ENCODE measurements around the gene AMPD2. TPM values are rescaled to one million over a fixed set of nuclear protein-coding genes. Genes with fewer than 3 reads are reported as not detected.
A peak's percentile ranks its signal among the peaks of the same experiment; 100 is the strongest.

The AMPD2 gene
- total and polyA plus RNA-seq, 2 donors (not counting 3 experiments of a cell fraction or from before 2014, with no cell fraction given), result 69.4 TPM

DNA sequence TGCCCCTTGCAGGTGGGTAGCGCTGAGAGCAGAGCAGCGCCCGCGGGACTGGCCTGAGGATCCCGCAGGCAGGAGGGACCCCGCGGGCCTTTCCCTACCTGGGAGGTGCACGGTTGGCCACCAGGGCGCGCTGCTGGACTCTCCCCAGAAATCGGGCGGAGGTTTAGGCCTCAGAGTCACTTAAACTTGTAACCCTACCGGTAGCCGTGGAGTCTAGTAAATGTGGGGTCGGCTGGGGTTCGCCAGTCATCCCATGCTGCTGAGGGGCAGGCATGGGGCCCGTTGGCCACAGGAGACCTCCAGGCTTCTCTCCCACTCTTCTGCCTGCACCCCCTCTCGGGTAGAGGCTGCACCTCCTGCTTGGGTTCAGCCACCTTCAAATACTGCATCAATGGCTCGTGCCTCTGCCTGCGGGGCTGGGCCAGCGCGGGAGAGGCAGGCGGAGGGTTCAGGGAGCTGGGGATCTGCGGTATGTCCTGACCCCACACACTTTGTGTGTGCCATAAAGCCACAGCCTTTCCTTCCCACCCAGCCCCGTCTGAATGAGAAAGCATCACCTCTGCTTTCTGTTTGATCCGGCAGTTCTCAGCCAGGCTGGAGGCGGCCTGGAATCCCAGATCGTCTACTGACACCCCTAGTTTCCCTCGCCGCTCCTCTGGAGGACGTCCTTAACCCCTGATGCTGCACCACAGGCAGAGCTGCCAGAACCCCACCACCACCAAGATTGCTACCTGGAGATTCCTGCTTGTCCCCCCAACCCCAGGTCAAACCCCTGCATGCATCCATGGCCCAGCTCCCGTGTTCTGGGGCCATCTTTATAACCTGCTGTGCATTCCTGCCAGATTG lies 24.0 kb downstream of the AMPD2 start:
- DNase-seq (ENCODE audit: low read depth, low spot score) (peak; percentile 63), FAIRE-seq (peak; percentile 89)
- intact Hi-C loops (cut with micrococcal nuclease) (loop anchor here (1.0 to 5.0 kb wide), 3 partner anchors 130 to 341 kb away; partner anchors contain the start of gene AHCYL1), dilution Hi-C loops (cut with MboI; ENCODE audit: extremely low pct_ligation_motif_present, low sequenced_read_pairs) (no loop called here)
- Histone ChIP-seq H3K9ac (replicated peaks; ENCODE audit: extremely low read depth, insufficient read depth, low read length) (no peak overlapping the region), H3K9me1 (replicated peaks; ENCODE audit: control insufficient read depth, extremely low read depth, insufficient read depth, low read length) (no peaks in the 10 kb centered on the region), H3K79me2 (ENCODE audit: control insufficient read depth, insufficient read depth, low read length) (no peaks in the 10 kb centered on the region), H3K4me3 (replicated peaks in 1 of 3; ENCODE audit: insufficient read depth in 1 of 3, low read depth in 1 of 3, low read length in 3 of 3) (no peak overlapping the region), H3K4me1 (ENCODE audit: control insufficient read depth, extremely low read depth, insufficient read depth, low read length) (no peaks in the 10 kb centered on the region), H3K27me3 (ENCODE audit: control insufficient read depth in 2 of 2, insufficient read depth in 2 of 2, low read length in 2 of 2) (no peaks in the 10 kb centered on the region), H2AFZ (ENCODE audit: low read depth, low read length) (peak overlapping the region; percentile 88), H4K20me1 (replicated peaks; ENCODE audit: control insufficient read depth, extremely low read depth, insufficient read depth, low read length) (no peaks in the 10 kb centered on the region), H3K9me3 (replicated peaks; ENCODE audit: control insufficient read depth, insufficient read depth, low read length) (no peaks in the 10 kb centered on the region), H3K27ac (ENCODE audit: insufficient read depth, low read depth, low read length) (no peak overlapping the region), H3K36me3 (ENCODE audit: control insufficient read depth in 2 of 2, extremely low read depth in 1 of 2, insufficient read depth in 2 of 2, low read length in 2 of 2) (no peaks in the 10 kb centered on the region), H3K4me2 (ENCODE audit: insufficient read depth, low read length) (no peak overlapping the region)
- no TSS peak for BruUV-seq (replicated peaks)
- TF ChIP-seq, protein P1, sequence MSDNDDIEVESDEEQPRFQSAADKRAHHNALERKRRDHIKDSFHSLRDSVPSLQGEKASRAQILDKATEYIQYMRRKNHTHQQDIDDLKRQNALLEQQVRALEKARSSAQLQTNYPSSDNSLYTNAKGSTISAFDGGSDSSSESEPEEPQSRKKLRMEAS (IDR thresholded peaks at IDR 0.05; ENCODE audit: insufficient read depth, insufficient read length), result no peak
- TF ChIP-seq CTCF (IDR thresholded peaks at IDR 0.05; ENCODE audit: extremely low read depth in 1 of 2, insufficient read depth in 1 of 2, low read depth in 1 of 2, low read length in 2 of 2), result peak; percentile 86 to 97
- TF ChIP-seq MYC (IDR thresholded peaks at IDR 0.05; ENCODE audit: low read depth, low read length), result no peak
- TF ChIP-seq JUN (IDR thresholded peaks at IDR 0.05; ENCODE audit: borderline replicate concordance, insufficient read depth, insufficient read length, low read depth), result no peak
- TF ChIP-seq FOS (IDR thresholded peaks at IDR 0.05; ENCODE audit: borderline replicate concordance, insufficient read depth, low read length), result no peak
- CTCF ChIA-PET, result interaction anchor here (0.7 to 2.2 kb wide), 7 partner anchors 60 to 341 kb away, joined by 3 to 17 read pairs (median 5); partner anchors contain the start of gene AHCYL1
- POLR2A ChIA-PET, result no interaction called here
